NCI-H524 (cell line): ENCODE data around the gene KLK7.

Experiments
- DNase-seq, 2 experiments: peaks; one replicate each; lab custom pipeline; 2025; lab: John Stamatoyannopoulos, UW

The KLK7 gene

GRCh38 chr19:50932018-50932689 lies 51.6 kb downstream of the KLK7 start:
- no peak for DNase-seq

- DNase-seq: no peak
Observed at GRCh38 chr19:50931023-50931422, 52.7 kb downstream of the KLK7 start.

GRCh38 chr19:50928831-50929230 lies 54.9 kb downstream of the KLK7 start:
- no peak for DNase-seq
